Adrenal gland (tissue), 5 donors: ENCODE data around the gene FTCDNL1.

ENCODE experiments used
- POLR2A ChIP-seq, 2 donors: fragments of 450-650 bp; IDR thresholded peaks; one replicate each; pipeline ENCODE4 v1.6.1; 2017; ENCODE audit warnings: antibody characterized with exemption in 2 of 2, mild to moderate bottlenecking in 2 of 2, moderate library complexity in 1 of 2
- TF ChIP-seq, protein P1 (sequence below), 6 experiments: fragments of 450-650 bp in 4 of 6; fragments of 200-600 bp in 2 of 6; sonication (generic) in 1 of 6; IDR thresholded peaks; 1 replicate in 5 of 6; 2 replicates in 1 of 6; pipeline versions ENCODE4 v1.5.1 to v1.8.0; 2016 to 2021; ENCODE audit warnings: antibody characterized with exemption in 6 of 6, mild to moderate bottlenecking in 2 of 6, moderate library complexity in 1 of 6
- donor health status: DM: no; HTN: no; CAD: no.

DNA sequence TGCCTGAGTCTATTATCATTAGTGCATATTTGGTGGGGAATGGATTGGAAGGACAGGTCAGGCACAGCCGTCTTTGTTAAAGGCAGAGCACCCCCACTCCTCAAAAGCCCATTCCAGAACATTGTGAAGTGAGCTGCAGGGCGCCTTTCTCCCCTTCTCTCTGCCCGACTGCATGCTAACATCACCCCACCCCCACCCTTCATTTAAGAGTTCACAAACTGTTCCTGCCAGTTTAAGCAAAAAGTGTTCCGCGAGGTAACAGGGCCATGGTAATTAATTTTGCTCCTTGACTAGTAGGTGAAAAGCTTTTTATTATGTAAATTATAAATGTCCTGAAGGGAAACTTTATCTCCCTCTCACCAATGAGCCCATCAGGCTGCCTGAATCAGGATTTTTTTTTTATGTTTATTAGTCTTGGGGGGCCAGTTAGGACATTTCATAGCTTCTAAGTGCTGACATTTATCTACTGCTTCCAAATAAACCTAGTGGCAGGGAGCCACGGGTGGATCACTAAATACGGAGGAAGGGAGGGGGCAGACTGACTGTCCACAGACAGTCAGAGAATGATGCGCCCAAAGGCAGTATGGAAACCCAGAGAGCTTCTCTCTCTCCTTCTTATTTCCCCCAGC, 99.4 kb downstream of the FTCDNL1 start:
- no peak for TF ChIP-seq POLR2A (IDR thresholded peaks at IDR 0.05)
- TF ChIP-seq, protein P1, sequence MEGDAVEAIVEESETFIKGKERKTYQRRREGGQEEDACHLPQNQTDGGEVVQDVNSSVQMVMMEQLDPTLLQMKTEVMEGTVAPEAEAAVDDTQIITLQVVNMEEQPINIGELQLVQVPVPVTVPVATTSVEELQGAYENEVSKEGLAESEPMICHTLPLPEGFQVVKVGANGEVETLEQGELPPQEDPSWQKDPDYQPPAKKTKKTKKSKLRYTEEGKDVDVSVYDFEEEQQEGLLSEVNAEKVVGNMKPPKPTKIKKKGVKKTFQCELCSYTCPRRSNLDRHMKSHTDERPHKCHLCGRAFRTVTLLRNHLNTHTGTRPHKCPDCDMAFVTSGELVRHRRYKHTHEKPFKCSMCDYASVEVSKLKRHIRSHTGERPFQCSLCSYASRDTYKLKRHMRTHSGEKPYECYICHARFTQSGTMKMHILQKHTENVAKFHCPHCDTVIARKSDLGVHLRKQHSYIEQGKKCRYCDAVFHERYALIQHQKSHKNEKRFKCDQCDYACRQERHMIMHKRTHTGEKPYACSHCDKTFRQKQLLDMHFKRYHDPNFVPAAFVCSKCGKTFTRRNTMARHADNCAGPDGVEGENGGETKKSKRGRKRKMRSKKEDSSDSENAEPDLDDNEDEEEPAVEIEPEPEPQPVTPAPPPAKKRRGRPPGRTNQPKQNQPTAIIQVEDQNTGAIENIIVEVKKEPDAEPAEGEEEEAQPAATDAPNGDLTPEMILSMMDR (IDR thresholded peaks at IDR 0.05), result no peak
